HG02852 (cell line): ENCODE results near the gene TGFBR2.

ENCODE experiments used
- ATAC-seq: cut with Tn5 transposase; IDR thresholded peaks from one replicate; pipeline ENCODE4 v1.9.1; 2021; ENCODE audit warnings: mild to moderate bottlenecking, moderate library complexity; ENCODE audit not compliant: unreplicated experiment

Gene TGFBR2

DNA sequence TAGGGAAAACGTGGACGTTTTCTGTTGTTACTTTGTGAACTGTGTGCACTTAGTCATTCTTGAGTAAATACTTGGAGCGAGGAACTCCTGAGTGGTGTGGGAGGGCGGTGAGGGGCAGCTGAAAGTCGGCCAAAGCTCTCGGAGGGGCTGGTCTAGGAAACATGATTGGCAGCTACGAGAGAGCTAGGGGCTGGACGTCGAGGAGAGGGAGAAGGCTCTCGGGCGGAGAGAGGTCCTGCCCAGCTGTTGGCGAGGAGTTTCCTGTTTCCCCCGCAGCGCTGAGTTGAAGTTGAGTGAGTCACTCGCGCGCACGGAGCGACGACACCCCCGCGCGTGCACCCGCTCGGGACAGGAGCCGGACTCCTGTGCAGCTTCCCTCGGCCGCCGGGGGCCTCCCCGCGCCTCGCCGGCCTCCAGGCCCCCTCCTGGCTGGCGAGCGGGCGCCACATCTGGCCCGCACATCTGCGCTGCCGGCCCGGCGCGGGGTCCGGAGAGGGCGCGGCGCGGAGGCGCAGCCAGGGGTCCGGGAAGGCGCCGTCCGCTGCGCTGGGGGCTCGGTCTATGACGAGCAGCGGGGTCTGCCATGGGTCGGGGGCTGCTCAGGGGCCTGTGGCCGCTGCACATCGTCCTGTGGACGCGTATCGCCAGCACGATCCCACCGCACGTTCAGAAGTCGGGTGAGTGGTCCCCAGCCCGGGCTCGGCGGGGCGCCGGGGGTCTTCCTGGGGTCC lies at the start of gene TGFBR2:
Gene TGFBR2 (plus strand): TSS at position 301 of the 731 bp plus-strand sequence. CDS start 283 bp downstream, at position 584.
- ATAC-seq = peak; percentile 72

DNA sequence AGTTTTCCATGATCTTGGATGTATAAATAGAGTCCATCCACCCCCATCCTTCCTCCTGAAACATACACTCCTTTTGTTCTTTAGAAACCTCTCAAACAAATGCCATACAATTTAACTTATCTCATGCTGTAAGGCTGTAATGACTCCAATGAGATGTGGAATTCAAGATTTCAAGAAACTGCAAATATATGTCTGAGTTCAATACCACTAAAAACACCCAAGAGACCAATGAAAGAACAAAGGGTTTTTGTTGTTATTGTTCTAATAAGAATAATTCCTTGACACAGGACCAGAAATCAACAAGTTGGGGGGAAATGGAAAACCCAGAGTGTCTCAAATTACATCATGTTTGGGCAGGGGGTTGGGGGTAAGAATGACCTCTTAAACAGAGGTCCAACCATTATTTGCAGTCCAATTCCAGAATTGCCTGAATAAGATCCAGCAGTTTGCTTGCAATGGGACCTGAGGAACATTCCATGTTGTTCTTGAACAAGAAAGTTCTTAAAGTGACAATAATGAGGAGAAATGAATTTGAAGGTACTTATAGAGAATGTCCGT lies 48.6 kb upstream of the TGFBR2 start:
- no peak for ATAC-seq

DNA sequence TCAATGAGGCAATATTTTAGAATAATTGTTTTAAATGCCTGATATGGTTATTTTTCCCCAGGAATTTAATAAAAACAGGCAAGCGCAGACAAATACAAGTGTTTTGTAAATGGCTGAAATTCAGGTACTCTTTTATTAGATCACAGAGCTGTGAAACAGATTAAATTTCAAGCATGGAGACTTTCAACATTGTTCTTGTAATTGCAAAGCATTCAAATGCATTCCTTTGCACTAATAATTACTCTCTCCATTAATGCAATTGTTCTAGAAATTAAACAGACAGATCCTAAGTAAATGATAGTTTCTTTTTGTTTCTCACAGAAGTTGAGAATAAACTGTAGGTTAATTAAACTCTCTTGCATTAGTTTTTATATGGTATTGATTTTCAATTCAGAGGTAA lies 42.4 kb upstream of the TGFBR2 start:
- no peak for ATAC-seq

DNA sequence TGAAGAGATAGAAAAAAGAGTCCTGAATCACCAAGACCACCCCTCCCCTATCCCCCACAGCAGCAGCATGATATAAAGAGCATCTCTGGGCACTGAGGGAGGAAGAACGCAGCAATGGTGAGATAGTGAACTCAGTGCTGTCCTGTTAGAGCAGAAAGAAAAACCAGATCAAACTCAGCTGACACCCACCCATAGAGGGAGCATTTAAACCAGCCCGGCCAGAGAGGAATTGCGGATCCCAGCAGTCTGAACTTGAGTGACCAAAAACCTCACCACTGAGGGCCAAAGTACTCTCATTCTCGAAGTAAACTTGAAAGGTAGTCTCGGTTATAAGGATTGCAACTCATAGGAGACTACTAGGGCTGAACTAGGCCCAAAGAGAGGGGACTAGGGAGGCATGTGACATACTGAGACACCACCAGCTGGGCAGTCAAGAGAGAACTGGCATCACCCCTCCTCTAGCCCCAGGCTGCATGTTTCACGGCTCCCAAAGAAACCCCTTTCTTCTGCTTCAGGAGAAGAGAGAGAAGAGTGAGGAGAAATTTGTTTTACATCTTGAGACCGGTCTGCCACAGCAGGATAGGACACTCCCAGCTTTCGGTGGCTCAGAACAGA lies 39.2 kb upstream of the TGFBR2 start:
- no peak for ATAC-seq

DNA sequence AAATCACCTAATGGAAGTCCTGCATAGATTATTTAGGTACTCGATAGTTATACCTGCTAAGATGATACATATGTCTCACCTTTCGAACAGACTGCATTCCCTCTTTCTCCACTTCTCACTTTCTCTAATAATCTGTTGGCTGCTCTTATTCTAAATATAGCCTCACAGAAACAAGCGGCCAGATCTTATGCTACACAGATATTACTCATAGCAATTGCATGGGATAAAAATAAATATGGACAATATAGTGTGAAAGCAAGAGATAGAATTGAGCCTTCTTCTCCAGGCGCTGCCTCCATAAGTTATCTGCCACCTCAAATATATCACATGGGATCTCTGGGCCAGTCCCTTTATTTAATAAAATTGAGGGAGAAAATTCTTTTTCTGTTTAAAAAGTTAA lies 29.5 kb upstream of the TGFBR2 start:
- no peak for ATAC-seq

DNA sequence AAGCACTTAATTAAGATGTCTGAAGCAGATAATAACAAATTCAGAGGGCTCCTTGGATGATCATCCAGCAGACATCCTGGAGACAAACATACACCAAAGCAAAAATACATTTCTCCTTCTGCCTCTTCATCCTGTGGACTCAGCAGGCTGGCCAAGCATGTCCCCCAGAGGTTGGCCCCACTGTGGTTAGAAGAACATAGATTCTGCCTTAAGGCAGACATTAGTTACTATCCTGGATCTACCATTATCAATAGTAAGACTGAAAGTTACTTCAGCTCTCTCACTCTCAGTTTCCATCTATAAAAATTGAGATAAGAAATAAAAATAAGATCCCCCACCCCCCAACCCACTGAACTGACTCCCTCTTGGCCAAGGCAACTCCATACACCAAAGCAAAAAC lies 28.6 kb upstream of the TGFBR2 start:
- peak; percentile 92 for ATAC-seq

DNA sequence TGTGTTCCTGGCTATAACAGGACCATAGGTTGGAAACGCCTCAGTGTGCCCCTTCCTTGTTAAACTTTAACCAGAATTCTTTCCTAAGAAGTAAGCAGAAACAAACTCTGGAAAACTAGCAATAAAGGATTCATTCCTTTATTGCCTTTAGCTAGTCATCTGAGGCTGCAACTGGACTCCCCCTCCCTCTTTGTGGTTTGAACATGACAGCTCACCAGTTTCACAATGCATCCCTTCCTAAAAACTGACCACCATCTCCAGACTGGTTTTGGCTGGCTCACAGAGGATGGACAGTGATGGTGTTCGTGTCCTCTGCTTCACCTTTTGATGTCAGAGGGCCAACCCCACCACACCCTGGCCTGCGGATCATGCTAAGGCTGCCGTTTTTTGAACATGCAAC lies 27.9 kb upstream of the TGFBR2 start:
- peak; percentile 35 for ATAC-seq

DNA sequence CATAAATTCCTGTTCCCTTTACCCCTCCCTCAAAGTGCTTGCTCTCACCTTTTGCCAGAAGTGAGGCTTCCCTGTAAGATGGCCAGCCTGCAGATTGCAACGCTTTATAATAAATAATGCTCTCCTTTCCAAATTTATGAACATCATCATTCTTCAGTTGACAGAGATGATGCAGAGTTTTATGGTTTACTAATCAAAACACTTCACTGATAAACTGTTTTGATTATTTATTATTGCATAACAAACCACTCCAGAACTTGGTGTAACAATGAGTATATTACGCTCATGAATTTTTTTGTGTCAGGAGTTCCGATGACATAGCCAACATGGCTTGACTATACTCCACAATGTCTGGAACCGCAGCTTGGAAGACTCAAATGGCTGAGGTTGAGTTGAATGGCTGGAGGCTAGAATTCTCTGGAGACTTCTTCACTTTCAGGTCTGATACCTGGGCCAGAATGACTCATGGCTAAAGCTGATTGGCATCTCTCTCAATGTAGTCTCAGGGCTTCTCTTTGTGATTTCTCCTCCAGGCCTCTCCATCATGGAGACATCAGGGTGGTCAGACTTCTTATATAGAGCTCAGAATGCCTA lies 27.3 kb upstream of the TGFBR2 start:
- no peak for ATAC-seq

DNA sequence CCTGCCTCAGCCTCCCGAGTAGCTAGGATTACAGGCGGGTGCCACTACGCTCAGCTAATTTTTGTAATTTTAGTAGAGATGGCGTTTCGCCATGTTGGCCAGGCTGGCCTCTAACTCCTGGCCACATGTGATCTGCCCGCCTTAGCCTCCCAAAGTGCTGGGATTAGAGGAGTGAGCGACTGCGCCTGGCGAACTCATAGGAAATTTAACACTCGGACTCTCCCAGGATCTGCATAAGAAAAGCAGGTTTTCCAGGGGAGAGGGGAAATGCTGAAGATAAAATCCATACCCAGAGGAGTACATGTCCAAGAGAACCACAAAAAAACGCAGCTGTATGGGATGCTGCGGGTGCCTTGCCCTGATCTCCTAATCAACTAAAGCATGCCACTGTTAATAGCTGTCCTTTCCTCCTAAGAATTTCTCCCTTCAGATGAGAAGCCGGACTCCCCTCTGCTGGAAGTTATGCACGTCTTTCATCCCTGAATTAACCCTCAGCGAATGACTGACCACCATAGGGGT lies 25.3 kb upstream of the TGFBR2 start:
- ATAC-seq = no peak

DNA sequence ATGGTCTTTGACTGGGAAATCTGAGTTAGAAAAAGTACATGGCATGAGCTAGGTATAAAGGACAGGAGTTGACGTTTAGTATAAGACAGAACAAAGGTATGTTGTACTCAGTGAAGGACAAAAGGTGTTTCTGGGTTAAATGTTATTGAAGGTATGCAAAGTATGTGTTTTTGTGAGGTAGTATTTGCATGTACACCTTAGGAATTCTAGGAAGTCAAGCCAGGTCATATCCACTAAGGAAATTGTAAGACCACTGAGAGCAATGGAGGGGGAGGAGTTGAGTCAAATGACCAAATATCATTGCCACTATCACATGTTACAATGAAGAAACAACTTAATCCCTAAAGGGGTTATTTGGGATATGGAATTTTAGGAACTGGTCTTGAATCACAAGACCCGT lies 24.4 kb upstream of the TGFBR2 start:
- ATAC-seq = no peak

DNA sequence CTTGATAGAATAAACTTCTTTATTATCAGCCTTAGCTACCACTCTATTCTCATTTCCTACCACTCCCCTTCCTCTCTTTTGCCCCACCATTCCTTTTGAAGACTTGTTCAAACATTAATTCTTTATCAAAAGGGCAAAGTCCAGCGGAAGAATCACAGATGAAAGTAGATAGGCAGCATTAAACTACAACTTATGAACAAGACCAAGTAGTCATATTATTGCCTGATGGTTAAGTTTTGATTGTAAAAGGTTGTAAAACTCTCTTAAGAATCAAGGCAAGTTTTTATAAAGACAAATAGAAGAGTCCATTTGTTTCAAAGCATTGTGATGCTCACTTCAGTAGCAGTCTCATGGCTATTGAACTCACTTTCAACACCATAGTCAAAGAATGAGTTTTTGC lies 22.4 kb upstream of the TGFBR2 start:
- no peak for ATAC-seq

DNA sequence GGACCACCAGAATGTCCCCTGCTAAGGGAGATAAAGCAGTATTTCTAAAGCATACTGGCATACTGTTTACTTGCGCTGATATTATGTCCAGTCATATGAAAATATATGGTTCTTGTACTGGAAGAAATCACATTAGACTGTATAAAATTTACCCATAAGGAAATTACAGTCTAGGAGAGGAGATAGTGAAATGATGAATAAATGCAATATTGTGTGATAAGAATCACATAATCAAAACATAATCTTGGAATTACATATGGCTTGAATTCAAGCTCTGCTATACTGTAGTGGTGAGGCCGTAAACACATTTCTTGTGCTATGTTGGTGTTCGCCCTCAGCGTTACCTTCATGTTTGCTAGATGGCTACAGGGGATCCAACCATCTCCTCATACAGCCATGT lies 20.7 kb upstream of the TGFBR2 start:
- ATAC-seq = no peak

DNA sequence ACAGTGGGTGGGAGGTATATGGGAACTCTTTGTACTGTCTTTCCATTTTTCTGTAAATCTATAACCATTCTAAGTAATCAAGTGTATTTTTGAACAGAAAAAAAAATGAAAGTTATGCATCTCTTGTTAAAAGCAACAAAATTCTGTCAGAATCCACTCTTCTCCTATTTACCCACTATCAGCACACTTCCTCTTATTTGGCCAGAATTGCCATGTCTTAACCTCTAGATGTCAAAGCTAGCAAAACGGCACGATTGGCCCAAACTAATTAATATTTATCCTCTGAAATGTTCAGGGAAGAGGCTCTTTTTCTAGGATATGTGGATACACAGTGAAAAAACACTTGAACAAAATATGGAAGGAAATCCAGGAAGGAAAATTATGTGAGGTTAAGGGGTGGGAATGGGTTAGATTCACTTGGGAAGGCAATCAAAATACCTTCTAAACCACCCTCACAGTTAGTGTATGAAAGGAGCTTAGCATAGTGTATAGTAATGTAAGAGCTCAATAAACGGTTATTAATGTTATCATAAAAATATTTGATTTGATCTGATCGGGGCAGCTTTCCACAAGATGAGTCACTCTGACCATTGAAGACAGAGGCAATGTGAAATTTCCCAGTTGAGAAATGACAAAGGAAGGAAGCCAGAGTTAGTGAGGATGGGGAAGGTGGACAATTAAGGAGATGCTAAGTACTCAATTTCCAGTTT lies 20.1 kb upstream of the TGFBR2 start:
- no peak for ATAC-seq

DNA sequence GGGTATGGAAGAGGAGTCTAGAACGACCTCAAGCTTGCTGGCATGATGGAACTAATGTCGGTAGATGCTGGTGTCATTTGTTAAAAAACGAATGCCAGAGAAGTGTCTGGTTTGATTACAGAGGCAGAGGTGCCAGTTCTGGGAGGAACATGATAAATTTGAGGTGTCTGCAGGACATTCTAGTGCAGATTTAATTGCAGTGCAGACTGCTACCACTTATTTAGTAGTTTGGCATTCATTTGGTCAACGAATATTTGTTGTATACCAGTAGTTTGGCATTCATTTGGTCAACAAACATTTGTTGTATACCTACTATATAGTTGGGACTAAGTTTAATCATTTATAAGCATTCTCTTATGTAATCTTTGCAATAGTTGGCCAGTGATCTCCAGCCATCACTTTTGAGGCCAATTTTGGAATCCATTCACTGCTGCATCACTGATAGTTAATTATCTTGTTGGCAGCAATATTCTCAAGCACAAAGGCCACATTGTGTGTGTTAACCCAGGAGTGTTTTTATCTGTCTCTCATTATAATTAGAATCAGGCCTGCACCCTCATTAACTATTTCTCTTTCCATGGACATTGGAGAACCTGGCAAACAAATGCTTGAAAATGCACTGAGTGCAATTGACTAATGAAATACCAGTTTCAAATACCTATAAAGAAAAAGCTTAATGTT lies 19.5 kb upstream of the TGFBR2 start:
- no peak for ATAC-seq

DNA sequence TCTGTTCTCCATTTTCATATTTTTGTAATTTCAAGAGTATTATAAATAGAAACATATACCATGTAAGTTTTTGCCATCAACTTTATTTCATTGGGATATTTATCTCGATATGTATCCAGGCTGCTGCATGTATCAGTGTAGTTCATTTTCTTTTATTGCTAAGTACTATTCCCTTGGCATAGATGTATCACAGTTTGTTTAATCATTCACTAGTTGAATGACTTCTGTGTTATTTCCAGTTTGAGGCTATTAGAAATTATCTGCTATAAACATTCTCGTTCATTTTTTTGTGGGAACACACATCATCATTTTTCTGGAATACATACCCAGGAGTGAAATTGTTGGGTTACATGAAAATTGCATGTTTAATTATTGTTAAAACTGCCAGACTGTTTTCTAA lies 18.5 kb upstream of the TGFBR2 start:
- ATAC-seq = no peak

DNA sequence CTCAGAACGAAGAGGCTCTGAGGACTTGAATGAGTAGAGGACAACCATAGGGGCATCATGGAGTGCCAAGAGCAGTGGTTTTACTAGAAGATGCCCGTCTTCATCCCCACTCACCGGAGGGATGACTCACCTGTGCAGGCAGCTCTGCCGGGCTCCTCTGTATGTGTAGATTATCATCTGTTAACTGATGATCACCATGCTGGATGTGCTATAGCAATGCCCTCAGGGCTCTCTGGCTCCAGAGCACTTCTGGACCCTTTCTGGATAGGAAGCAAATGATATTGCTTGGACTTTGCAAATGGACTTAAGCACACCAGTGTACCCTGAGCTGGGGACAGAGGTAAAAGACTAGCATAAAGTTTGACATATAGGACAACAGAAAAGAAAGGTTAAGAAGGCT lies 10.2 kb upstream of the TGFBR2 start:
- no peak for ATAC-seq

DNA sequence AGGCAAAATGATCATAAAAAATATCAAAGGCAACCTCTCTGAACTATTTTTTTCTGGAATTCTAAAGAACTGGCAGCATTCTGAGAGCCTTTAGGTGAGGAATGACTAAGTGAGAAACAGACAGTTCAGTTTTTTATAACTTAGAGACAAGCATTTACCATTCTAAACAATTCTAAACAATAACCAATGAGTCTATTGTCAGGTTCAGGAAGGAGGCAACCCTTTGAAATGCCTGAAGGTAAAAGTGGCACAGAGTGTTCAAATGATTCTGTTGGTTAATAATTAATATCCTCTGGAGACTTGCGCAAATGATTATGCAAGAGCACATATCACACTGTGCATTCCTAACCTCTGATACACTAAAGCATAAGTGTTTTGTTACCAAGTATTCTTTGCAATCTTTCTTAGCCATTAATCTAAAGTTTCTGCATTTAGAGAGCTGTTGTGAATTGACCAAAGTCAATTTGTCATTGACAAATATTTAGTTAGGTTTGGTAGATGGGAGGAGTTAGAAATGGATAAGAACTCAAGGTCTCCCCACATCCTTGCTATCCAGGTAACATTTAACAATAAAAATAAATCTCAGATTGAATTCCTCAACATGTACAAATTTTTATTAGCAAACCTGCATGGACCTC lies 9.2 kb upstream of the TGFBR2 start:
- ATAC-seq = no peak

DNA sequence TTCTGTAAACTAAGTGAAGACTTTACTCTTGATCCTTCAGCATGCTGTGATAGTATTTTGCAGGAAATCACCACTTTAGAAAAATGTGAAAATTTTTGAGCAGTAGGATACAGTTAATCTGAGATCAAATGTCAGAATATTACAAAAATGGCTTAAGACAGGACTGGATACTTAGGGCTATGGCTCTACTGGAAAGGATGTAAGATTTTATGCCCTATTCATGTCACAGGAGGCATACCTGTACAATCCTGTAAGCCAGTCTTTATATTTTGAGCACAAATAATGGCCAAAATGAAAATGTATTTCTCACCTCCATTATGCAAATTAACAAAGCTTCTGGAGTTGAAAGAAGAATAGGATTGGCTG lies 8.6 kb upstream of the TGFBR2 start:
- ATAC-seq = no peak

DNA sequence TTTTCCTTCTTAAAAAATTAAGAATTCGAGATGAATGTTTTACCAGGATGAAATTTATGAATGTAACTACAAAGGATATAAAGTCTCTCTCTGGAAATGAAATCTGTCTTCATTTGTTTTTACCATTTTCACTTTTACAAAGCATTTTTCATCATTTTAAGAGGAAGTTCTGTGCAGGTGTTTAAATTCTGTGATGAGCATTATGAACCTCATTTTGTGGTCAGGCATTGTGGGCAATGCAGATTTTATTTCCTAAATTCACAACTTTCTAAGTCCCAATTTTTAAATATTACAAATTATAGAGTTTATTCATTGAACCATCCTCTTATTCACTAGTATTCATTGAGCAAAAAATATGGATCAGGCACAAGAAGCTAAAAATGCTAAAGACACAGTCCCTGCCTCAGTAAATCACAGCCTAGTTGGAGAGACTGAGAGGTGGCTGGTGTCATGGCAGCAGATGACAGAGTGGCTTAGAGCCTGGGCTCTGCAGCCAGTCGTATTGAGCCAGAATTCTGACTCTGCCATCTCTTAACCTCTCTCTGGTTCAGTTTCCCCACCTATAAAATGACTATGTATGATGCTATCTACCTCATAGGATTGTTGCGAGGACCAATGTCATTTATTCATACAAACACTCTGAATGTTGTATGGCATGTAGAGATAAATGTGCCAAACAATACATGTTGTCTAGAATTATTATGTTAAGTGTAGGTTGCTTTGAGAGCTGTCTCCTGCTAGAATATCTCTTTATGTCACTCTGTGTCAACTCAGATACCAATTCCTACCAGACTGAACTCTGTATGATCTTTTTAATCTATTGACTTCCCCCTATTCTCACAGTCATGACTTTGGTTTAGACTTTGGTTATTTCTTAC lies 7.5 kb upstream of the TGFBR2 start:
- no peak for ATAC-seq
